Purkinje cell (primary cell): ENCODE data around the gene NEXN. TPM values are rescaled to one million over a fixed set of nuclear protein-coding genes. Genes with fewer than 3 reads are reported as not detected.

Experiments
- polyA plus RNA-seq: library from polyadenylated mRNA; unstranded; fragments of >200 nt; fragmentation: Nextera tagmentation; gene quantifications from 2 replicates; pipeline ENCODE4 v1.2.1, GENCODE V29; 2014

NEXN gene
- polyA plus RNA-seq, result 180 and 196 TPM in 2 replicates

GRCh38 chr1:77888081-77888780 is at the start of gene NEXN:
NEXN (plus strand) TSS chr1:77888624; CDS start chr1:77916107, 27,483 bp downstream.

GRCh38 chr1:77978969-77979876 is 90.8 kb downstream of the NEXN start, which contains the start of gene FUBP1:
FUBP1 (minus strand) TSS chr1:77979072; CDS start chr1:77979004, 68 bp downstream.

Other genes starting within 250 kb of the NEXN start
- gene ZZZ3, start 206.0 kb upstream of the NEXN start, polyA plus RNA-seq, result 13.7 and 23.2 TPM in 2 replicates
- gene USP33, start 128.8 kb upstream of the NEXN start, polyA plus RNA-seq, result 59.8 and 68.6 TPM in 2 replicates
- 41.2 and 44.3 TPM in 2 replicates for gene MIGA1, start 109.0 kb upstream of the NEXN start, polyA plus RNA-seq
- gene FUBP1, start 90.4 kb downstream of the NEXN start, polyA plus RNA-seq, result 66.7 and 78.6 TPM in 2 replicates
- gene DNAJB4, start 116.3 kb downstream of the NEXN start, polyA plus RNA-seq, result 140 and 193 TPM in 2 replicates
- 4.9 and 16.5 TPM in 2 replicates for gene GIPC2, start 157.3 kb downstream of the NEXN start, polyA plus RNA-seq